HG03558 (cell line): Measurements from ENCODE around the gene TRERF1.

Source experiments
- ATAC-seq: cut with Tn5 transposase; IDR thresholded peaks from one replicate; pipeline ENCODE4 v1.9.1; 2021; ENCODE audit warnings: moderate number of reproducible peaks; ENCODE audit not compliant: unreplicated experiment; ENCODE audit errors: extremely low read depth

TRERF1 gene

GRCh38 chr6:42428326-42429041, 23.2 kb downstream of the TRERF1 start:
- no peak for ATAC-seq

- ATAC-seq: no peak
Observed at GRCh38 chr6:42427871-42428270, 23.9 kb downstream of the TRERF1 start.

GRCh38 chr6:42426191-42426590, 25.5 kb downstream of the TRERF1 start:
- no peak for ATAC-seq

- ATAC-seq: no peak
Observed at GRCh38 chr6:42424906-42425474, 26.7 kb downstream of the TRERF1 start.

- ATAC-seq: no peak
Observed at GRCh38 chr6:42423244-42423643, 28.5 kb downstream of the TRERF1 start.

- no peak for ATAC-seq
Observed at GRCh38 chr6:42420741-42421140, 31.0 kb downstream of the TRERF1 start.

- no peak for ATAC-seq
Observed at GRCh38 chr6:42419490-42420280, 32.0 kb downstream of the TRERF1 start.

- no peak for ATAC-seq
Observed at GRCh38 chr6:42418724-42419123, 33.0 kb downstream of the TRERF1 start.

- ATAC-seq: no peak
Observed at GRCh38 chr6:42417641-42418112, 34.0 kb downstream of the TRERF1 start.

- ATAC-seq: no peak
Observed at GRCh38 chr6:42411406-42411805, 40.3 kb downstream of the TRERF1 start.

GRCh38 chr6:42410861-42411260, 40.9 kb downstream of the TRERF1 start:
- ATAC-seq: no peak

GRCh38 chr6:42409581-42409980, 42.1 kb downstream of the TRERF1 start:
- ATAC-seq: no peak

GRCh38 chr6:42407379-42407778, 44.3 kb downstream of the TRERF1 start:
- ATAC-seq: no peak

GRCh38 chr6:42406306-42407280, 45.1 kb downstream of the TRERF1 start:
- ATAC-seq: no peak

- ATAC-seq: no peak
Observed at GRCh38 chr6:42405021-42405420, 46.7 kb downstream of the TRERF1 start.

GRCh38 chr6:42404484-42404883, 47.2 kb downstream of the TRERF1 start:
- ATAC-seq: no peak

- no peak for ATAC-seq
Observed at GRCh38 chr6:42403831-42404230, 47.9 kb downstream of the TRERF1 start.

- ATAC-seq: no peak
Observed at GRCh38 chr6:42403421-42403820, 48.3 kb downstream of the TRERF1 start.

- no peak for ATAC-seq
Observed at GRCh38 chr6:42402184-42402583, 49.5 kb downstream of the TRERF1 start.

- no peak for ATAC-seq
Observed at GRCh38 chr6:42401613-42401951, 50.1 kb downstream of the TRERF1 start.
